HG03280 (cell line): Measurements from ENCODE around the gene SMIM7.

Experiments used
- ATAC-seq: cut with Tn5 transposase; IDR thresholded peaks from one replicate; pipeline ENCODE4 v1.9.1; 2021; ENCODE audit warnings: mild to moderate bottlenecking, moderate library complexity; ENCODE audit not compliant: unreplicated experiment

Gene SMIM7

DNA sequence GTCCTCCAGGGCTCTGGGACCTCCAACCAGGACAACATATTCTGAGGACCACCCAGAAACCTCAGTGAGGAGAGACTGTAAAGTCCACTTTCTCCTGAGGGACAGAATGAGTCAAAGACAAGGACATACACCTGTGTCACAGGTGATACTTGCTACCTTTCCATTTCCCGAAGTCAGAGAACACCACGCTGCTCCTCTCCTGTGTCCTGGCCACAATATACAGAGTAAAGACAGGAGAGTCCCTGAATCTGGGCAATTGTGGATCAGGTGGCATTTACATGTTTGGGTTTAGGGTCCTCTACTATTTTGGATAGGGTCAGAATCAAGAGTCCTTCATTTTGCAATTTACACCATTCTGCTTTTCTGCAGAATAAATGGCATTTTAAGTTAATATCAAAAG, 36.9 kb downstream of the SMIM7 start:
- ATAC-seq = no peak

- ATAC-seq = no peak
Observed at GRCh38 chr19:16621165-16621800, 38.7 kb downstream of the SMIM7 start.

DNA sequence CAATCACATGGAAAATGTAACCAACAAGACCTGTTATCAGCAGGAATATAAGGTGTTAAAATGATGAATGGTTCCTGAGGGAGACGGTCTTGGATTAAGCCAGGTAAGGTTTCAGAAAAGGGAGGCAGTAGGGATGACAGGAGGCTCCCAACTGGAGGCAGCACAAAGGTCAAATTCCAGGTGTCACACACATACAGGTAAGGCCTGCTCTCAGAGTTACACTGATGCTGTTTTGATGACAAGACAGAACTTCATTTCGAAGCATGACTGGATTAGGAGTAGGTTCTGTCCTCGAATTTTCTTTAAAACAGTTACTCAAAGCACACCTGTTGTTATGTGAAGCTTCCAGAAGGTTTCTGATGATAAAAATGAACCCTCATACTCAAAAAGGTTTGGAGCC, 39.4 kb downstream of the SMIM7 start:
- ATAC-seq = no peak

GRCh38 chr19:16620018-16620417, 39.9 kb downstream of the SMIM7 start:
- no peak for ATAC-seq

GRCh38 chr19:16619457-16619856, 40.5 kb downstream of the SMIM7 start:
- no peak for ATAC-seq

- ATAC-seq = no peak
Observed at GRCh38 chr19:16618248-16618647, 41.7 kb downstream of the SMIM7 start.

DNA sequence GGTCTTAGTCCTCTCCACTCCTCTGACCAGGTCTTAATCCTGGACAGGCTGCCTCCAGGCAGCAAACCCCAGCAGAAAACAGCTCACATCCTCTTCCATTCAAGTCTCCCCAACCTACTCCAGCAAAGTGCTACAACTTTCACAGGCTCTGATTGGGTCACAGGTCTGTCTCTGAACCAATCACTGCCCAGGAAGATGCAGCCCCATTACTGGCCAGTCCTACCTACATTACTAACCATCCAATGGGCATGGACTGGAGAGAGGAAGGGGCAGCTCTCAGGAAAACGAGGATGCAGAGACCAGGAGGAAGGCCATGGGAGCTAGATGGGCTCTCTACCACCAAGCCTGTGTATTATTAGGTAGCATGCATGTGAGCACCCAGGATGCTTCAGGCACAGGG, 44.1 kb downstream of the SMIM7 start:
- no peak for ATAC-seq

DNA sequence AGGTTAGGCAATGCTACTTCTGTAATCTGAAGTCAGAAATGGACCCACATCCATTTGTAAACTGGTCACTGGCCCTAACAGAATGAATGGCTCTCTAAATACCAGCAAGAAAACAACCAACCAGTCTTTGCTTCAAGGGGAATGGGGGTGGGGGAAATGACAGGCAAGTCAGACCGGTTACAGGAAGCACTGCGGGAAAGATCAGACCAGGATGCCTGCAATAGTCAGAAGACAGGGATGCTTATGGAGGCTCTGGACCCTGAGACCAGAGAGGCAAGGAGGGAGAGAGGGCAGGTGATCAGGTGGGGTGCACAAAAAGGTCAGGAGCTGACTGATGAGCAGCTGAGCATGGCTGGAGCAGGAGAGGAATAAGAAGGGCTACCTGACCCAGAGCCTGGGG, 45.0 kb downstream of the SMIM7 start:
- no peak for ATAC-seq

DNA sequence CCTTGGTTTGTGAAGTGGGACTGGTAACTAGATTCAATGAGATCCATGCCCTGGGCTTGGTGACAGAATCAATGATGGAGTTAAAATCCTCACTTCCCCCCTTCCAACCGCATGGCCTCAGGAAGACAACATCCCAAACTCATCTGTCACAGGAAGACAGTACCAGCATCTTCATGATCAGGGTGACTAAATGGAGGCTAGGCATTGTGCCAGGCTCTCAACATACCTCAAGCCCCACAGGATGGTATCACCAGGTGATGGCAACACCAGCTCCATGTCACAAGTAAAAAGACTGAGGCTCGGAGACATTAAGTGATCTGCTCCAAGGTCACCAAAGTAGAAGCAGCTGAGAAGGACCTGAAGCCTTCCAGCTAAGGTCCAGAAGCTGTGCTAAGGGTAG, 46.1 kb downstream of the SMIM7 start:
- ATAC-seq = no peak

- no peak for ATAC-seq
Observed at GRCh38 chr19:16612636-16613035, 47.3 kb downstream of the SMIM7 start.

- ATAC-seq = no peak
Observed at GRCh38 chr19:16611121-16611520, 48.8 kb downstream of the SMIM7 start.

DNA sequence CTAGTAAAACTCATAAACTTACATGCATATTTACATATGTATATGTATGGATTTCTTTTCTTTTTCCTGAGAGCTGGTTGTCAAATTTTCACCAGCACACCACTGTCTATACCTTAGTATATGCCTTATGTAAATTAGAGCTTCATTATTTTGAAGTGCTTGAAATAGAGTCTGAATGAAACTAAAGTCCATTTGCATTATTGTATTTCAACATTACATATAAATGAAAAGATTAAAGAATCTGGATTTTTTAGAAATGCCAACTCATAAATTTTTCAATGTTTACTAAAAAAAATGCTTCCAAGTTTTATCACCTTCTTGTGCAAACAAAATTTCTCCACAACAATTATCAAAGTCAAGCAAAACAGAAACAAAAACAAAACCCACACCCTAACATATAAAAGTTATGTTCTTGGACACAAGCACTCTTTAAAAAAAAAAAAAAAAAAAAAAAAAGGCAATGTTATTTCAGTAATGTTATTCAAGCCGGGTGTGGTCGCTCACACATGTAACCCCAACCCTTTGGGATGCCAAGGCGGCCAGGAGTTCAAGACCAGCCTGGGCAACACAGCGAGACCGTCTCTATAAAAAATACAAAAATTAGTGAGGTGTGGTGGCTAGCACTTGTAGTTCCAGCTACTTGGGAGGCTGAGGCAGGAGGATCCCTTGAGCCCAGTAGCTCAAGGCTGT, 50.3 kb downstream of the SMIM7 start:
- no peak for ATAC-seq

- no peak for ATAC-seq
Observed at GRCh38 chr19:16608290-16608739, 51.6 kb downstream of the SMIM7 start.

GRCh38 chr19:16607819-16608218, 52.1 kb downstream of the SMIM7 start:
- no peak for ATAC-seq

DNA sequence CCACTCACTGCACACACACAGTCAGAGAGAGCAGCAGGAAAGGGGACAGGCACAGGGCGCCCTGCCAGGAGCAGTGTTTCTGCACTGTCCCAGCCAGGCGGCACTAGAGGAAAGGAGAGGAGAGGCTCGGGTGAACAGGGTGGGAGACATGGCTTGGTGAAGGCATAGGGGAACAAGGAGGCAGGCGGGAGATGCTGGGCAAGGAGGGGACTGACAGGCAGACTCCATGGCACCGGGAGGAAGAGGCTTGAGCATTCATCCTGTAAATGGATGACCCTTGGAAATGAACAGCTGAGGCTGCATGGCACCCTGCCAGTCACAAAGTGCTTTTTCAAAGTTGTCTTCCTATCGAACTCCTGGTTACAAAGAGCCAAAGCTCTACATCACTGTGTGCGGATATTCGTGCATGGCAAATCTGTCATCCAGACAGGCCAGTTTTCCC, 54.4 kb downstream of the SMIM7 start:
- ATAC-seq = no peak

DNA sequence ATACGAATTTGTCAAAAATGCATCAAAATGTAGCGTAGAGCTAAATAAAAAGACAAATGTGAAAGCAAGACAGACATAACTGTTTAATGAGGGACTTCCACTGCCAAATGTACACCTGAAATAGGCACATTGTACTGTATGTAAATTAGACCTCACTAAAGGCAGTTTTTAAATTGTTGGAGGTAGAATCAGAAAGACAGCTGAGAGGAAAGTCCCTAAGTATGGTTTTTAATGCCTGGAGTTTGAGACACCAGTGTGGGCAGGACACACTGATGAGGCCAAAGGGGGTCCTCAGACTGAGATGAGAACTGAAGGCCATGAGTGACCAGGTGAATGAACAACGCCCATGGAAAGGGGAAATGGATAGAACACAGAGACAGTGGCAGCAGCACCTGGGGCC, 54.8 kb downstream of the SMIM7 start:
- ATAC-seq = no peak

GRCh38 chr19:16604615-16605014, 55.3 kb downstream of the SMIM7 start:
- ATAC-seq = no peak

- ATAC-seq = no peak
Observed at GRCh38 chr19:16603090-16603489, 56.9 kb downstream of the SMIM7 start.

GRCh38 chr19:16601378-16602052, 58.4 kb downstream of the SMIM7 start:
- ATAC-seq = no peak

DNA sequence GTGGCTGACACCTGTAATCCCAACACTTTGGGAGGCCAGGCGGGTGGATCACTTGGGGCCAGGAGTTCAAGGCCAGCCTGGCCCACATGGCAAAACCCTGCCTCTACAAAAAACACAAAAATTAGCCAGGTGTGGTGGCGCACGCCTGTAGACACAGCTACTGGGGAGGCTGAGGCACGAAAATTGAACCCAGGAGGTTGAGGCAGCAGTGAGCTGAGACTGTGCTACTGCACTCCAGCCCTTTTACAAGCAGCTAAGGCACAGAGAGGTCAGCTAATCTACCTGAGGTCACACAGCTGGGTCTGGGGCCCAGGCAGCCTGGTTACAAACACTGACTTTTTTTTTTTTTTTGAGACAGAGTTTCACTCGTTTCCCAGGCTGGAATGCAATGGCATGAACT, 59.1 kb downstream of the SMIM7 start:
- no peak for ATAC-seq

DNA sequence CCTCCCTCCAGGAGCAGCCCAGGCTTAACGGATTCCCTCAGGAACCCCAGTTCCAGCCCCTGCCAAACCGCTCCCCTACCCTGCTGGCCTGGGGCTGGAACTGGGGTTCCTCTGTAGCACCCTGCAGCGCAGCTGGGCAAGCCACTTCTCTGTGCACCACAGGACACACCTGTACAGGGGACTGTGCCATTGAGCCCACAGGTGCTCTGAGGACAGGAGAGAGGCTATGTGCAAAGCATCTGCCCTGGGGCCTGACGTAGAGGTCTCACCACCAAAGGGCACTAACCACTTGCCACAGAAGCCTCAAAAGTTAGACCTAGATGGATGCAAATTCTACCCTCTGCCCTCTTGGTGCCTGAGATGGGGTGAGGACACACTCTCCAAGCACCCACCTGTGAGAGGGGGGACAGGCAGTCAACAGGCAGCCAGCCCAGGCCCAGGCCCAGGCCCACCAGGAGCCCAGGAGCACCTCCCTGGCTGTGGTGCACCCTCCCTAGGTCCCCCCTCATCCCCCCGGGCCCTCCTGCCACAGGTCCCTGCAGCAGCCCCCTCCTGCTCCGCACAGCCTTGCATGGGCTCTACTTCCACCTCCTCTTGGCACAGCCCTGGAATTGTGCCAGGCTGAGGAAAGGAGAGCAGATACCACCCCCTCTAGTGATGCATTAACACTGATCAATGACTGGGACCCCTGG, 60.1 kb downstream of the SMIM7 start:
- ATAC-seq = no peak

- ATAC-seq = no peak
Observed at GRCh38 chr19:16598848-16599247, 61.1 kb downstream of the SMIM7 start.
